NB4 (cell line): ENCODE measurements around the gene SIRPG.

Experiments used
- DNase-seq: peaks from one replicate; pipeline ENCODE4 v3.0.0; 2010; ENCODE audit warnings: low read depth
- H3K4me3 ChIP-seq: one replicate; pipeline ENCODE4 v1.5.1; 2011; ENCODE audit warnings: mild to moderate bottlenecking, low read depth, low read length, moderate library complexity
- MYC ChIP-seq: IDR thresholded peaks from 2 replicates; pipeline ENCODE4 v1.6.1; 2011; ENCODE audit warnings: low read depth, low read length
- POLR2A ChIP-seq: IDR thresholded peaks from 2 replicates; pipeline ENCODE4 v1.6.1; 2011; ENCODE audit warnings: mild to moderate bottlenecking; ENCODE audit not compliant: insufficient read length; ENCODE audit errors: extremely low read depth
- TF ChIP-seq, protein P1 (sequence below): IDR thresholded peaks from 2 replicates; pipeline ENCODE4 v1.6.1; 2011; ENCODE audit warnings: low read depth, low read length
- TF ChIP-seq, protein P2 (sequence below): IDR thresholded peaks from one replicate; pipeline ENCODE4 v1.5.1; 2012; ENCODE audit warnings: low read depth, low read length

The SIRPG gene

DNA sequence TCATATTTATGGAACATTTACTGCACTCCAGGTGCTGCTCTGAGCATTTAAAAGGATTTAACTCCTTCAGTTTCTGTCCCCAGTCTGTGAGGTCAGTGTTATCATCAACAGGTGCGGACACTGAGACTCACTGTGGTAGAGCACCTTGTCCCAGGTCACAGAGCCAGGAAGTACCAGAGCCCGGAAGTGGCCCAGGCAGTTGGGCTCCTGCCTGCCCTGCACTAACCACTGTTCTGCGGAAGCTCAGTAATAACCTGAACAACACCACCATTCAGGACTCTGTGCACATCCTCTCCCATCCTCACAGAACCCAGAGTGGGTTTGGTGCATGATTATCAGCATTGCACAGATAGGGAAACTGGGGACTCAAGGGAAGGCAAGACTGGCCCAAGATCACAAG lies 16.8 kb upstream of the SIRPG start:
- no peak overlapping the region for H3K4me3 ChIP-seq
- no peak for DNase-seq

DNA sequence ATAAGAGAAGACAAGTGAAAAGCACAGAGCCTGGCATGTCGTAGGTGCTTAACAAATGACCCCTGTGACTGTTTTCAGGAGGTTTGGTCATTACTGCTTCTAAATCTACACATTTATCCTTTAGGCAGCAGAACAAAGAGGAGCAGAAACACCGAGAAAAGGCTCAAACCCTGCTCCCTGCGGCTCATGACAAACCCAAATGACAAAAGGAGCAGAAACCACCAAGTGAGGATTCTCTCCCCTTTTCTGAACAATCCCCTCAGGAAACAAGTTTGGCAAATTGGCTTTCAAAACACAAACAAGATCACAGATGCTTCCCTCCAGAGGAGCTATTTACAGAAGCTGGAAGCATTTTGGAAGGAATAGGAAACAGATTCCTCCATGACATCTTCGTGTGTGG lies 15.8 kb upstream of the SIRPG start:
- TF ChIP-seq MYC, result no peak
- TF ChIP-seq, protein P1, sequence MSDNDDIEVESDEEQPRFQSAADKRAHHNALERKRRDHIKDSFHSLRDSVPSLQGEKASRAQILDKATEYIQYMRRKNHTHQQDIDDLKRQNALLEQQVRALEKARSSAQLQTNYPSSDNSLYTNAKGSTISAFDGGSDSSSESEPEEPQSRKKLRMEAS, result no peak
- TF ChIP-seq POLR2A, result no peak
- TF ChIP-seq, protein P2, sequence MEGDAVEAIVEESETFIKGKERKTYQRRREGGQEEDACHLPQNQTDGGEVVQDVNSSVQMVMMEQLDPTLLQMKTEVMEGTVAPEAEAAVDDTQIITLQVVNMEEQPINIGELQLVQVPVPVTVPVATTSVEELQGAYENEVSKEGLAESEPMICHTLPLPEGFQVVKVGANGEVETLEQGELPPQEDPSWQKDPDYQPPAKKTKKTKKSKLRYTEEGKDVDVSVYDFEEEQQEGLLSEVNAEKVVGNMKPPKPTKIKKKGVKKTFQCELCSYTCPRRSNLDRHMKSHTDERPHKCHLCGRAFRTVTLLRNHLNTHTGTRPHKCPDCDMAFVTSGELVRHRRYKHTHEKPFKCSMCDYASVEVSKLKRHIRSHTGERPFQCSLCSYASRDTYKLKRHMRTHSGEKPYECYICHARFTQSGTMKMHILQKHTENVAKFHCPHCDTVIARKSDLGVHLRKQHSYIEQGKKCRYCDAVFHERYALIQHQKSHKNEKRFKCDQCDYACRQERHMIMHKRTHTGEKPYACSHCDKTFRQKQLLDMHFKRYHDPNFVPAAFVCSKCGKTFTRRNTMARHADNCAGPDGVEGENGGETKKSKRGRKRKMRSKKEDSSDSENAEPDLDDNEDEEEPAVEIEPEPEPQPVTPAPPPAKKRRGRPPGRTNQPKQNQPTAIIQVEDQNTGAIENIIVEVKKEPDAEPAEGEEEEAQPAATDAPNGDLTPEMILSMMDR, result no peak
- H3K4me3 ChIP-seq, result no peak overlapping the region
- no peak for DNase-seq

More for the DNA sequence above, 16.8 kb upstream of the SIRPG start:
- TF ChIP-seq, protein P1, result no peak
- TF ChIP-seq POLR2A (no peak), MYC (no peak)
- TF ChIP-seq, protein P2, result no peak

DNA sequence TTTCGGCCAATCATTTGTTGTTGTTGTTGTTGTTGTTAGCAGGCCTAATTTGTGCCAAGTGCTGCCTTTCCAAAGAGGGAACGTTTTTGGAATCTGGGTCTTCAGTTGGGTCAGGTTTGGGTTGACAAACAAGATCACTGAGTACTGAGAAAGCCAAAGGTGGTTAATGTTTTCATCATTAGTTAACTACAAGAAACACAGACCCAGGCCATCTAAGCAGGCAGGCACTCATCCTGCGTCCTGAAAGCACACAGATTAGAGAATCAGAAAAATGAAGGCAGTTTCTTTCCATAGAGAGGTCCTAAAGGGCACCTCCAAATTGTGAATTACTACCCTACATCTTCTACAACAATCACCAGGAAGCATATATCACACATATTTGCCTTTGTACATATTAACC lies 15.1 kb upstream of the SIRPG start:
- DNase-seq, result no peak
- no peak overlapping the region for H3K4me3 ChIP-seq
- TF ChIP-seq POLR2A, result no peak
- TF ChIP-seq, protein P1, result no peak
- TF ChIP-seq, protein P2, result no peak
- TF ChIP-seq MYC, result no peak

DNA sequence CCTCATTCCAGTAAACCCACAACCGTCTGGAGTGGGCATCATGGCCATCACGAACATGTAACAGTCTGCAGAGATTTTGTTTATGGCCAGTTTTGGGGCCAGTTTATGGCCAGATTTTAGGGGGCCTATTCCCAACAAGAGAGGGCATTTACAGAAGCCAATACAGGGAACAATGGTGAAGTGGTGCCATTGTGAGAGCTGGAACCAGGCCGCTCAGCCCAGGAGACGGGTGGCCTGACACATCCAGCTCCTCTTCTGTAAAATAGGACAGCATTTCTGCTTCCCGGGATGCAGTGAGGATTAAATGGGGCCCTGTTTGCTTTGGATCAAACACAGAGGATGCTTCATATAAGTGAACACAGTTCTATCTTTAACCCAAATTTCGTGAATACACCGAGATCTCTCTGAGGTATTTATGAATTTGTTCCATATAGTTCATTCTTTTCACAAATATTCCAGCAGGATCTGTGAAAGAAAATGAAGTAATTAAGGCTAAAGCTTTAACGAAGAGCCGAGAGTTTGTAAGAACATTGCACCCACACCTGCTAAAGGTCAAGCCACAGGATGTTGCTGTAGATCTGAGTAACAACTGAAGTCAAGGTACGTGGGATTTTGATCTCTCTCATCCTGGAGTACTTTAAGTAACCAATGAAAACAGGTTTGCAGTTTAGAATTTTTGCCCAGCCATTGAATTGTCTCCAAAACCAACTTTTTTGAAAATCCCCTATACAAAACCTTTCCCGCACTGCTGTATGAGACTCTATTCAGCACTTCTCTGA lies 14.5 kb upstream of the SIRPG start:
- H3K4me3 ChIP-seq, result no peak overlapping the region
- TF ChIP-seq, protein P2, result no peak
- TF ChIP-seq MYC, result no peak
- TF ChIP-seq POLR2A, result no peak
- TF ChIP-seq, protein P1, result no peak
- DNase-seq, result no peak

DNA sequence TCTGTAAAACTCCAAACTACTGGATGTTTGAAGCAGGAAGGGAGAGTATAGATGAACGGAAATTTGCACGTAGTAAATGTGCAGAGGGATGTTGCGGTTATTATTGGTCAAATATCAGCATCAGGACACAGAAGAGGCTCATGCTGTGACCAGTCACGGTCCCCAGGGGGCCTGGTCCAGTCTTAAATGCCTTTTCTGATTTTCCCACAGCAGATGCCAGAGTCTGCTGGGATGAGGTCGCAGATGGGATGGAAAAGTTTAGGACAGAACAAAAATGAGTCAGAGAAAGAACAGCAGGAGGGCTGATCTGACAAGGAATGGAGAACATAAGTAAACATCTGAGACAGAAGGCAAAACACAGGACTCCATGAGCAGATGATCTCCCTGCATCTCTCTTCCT lies 11.7 kb upstream of the SIRPG start:
- no peak overlapping the region for H3K4me3 ChIP-seq
- no peak for DNase-seq
- TF ChIP-seq, protein P1, result no peak
- TF ChIP-seq MYC, result no peak
- TF ChIP-seq POLR2A, result no peak
- TF ChIP-seq, protein P2, result no peak
